Parathyroid adenoma (tissue), 2 donors: ENCODE results near the gene TUBB.

Source experiments
- H2AFZ ChIP-seq: fragments of 300-600 bp; sonication (generic); one replicate; pipeline ENCODE4 v1.7.0; 2017; ENCODE audit warnings: antibody characterized with exemption, mild to moderate bottlenecking
- H3K27ac ChIP-seq: fragments of 300-600 bp; sonication (generic); one replicate; pipeline ENCODE4 v1.7.0; 2017
- H3K27me3 ChIP-seq: fragments of 300-600 bp; sonication (generic); one replicate; pipeline ENCODE4 v1.7.0; 2017; ENCODE audit warnings: low read length; ENCODE audit not compliant: control insufficient read depth, insufficient read depth
- H3K36me3 ChIP-seq: fragments of 300-600 bp; sonication (generic); one replicate; pipeline ENCODE4 v1.7.0; 2017; ENCODE audit warnings: low read length; ENCODE audit not compliant: control insufficient read depth, insufficient read depth
- H3K4me1 ChIP-seq: fragments of 300-600 bp; sonication (generic); one replicate; pipeline ENCODE4 v1.7.0; 2017; ENCODE audit warnings: control low read depth
- H3K4me2 ChIP-seq: fragments of 300-600 bp; sonication (generic); one replicate; pipeline ENCODE4 v1.7.0; 2017; ENCODE audit warnings: low read length
- H3K4me3 ChIP-seq: fragments of 300-600 bp; sonication (generic); one replicate; pipeline ENCODE4 v1.7.0; 2017; ENCODE audit warnings: low read depth, low read length
- H3K79me2 ChIP-seq: fragments of 300-600 bp; sonication (generic); one replicate; pipeline ENCODE4 v1.7.0; 2017; ENCODE audit warnings: control low read depth
- H3K9ac ChIP-seq: fragments of 300-600 bp; sonication (generic); one replicate; pipeline ENCODE4 v1.7.0; 2017; ENCODE audit warnings: mild to moderate bottlenecking
- H3K9me3 ChIP-seq: fragments of 300-600 bp; sonication (generic); one replicate; pipeline ENCODE4 v1.7.0; 2017; ENCODE audit warnings: low read length; ENCODE audit not compliant: control insufficient read depth
- CTCF ChIP-seq: fragments of 300-600 bp; sonication (generic); IDR thresholded peaks from one replicate; pipeline ENCODE4 v1.7.0; 2017; ENCODE audit warnings: antibody characterized with exemption, mild to moderate bottlenecking
- donor health status: primary hyperparathyroidism.

The TUBB gene

DNA sequence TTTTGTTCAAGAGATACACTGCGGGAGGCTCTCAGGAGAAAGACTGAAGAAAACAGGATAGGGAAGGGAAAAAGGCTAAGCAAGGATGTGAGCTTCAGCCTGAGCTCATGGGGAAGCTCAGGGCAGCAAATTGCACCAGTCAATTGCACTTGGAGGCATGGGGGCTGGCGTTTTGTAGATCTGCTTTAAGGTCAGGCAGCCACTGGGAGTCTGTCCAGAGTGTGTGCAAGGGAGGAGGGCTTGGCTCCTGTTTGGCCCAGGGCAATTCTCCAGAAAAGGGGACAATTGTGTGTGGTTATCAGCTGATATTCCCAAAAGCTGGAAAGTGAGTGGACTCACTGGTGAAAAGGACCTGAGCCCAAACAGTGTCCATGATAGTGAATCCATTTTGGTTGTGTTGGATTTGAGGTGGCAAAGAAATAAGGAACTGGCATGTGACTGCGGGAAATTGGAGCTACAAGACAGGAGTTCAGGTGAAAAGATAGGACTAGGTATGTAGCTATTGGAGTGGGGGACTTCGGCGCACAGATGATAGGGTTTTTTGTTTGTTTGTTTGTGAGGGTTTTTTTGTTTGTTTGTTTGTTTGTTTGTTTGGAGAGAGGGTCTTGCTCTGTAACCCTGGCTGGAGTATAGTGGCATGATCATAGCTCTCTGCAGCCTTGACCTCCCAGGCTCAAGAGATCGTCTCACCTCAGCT is 46.5 kb downstream of the TUBB start:
- H3K4me3 ChIP-seq = no peak overlapping the region
- TF ChIP-seq CTCF = no peak
- H3K36me3 ChIP-seq = no peaks in the 10 kb centered on the region
- H3K9me3 ChIP-seq = no peaks in the 10 kb centered on the region
- H3K4me1 ChIP-seq = peaks cover 14% of the 10 kb centered on the region
- no peak overlapping the region for H3K9ac ChIP-seq
- no peaks in the 10 kb centered on the region for H3K79me2 ChIP-seq
- no peak overlapping the region for H2AFZ ChIP-seq
- no peak overlapping the region for H3K4me2 ChIP-seq
- H3K27me3 ChIP-seq = no peaks in the 10 kb centered on the region
- H3K27ac ChIP-seq = no peak overlapping the region

- Histone ChIP-seq H3K27ac (no peak overlapping the region), H3K79me2 (no peaks in the 10 kb centered on the region), H3K4me1 (peaks cover 14% of the 10 kb centered on the region), H3K9ac (no peak overlapping the region), H3K36me3 (no peaks in the 10 kb centered on the region), H3K27me3 (no peaks in the 10 kb centered on the region), H2AFZ (no peak overlapping the region), H3K4me3 (no peak overlapping the region), H3K9me3 (no peaks in the 10 kb centered on the region), H3K4me2 (no peak overlapping the region)
- no peak for TF ChIP-seq CTCF
Observed at GRCh38 chr6:30767158-30767943, 47.2 kb downstream of the TUBB start.

DNA sequence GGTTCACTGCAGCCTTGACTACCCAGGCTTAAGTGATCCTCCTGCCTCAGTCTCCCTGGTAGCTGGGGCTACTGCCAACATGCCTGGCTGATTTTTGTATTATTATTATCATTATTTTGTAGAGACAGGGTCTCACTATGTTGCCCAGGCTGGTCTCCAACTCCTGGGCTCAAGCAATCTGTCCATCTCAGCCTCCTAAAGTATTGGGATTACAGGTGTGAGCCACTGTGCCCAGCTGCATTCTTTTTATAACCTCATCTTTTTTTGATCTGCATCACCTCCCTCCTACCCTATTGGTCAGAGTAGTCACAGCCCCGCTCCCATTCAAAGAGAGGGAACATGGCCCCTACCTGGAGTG is 47.8 kb downstream of the TUBB start:
- H3K4me2 ChIP-seq = no peak overlapping the region
- no peaks in the 10 kb centered on the region for H3K79me2 ChIP-seq
- no peak overlapping the region for H3K9ac ChIP-seq
- H3K27ac ChIP-seq = no peak overlapping the region
- H3K36me3 ChIP-seq = no peaks in the 10 kb centered on the region
- no peak overlapping the region for H2AFZ ChIP-seq
- TF ChIP-seq CTCF = no peak
- H3K4me1 ChIP-seq = peaks cover 14% of the 10 kb centered on the region
- H3K4me3 ChIP-seq = no peak overlapping the region
- H3K9me3 ChIP-seq = no peaks in the 10 kb centered on the region
- no peaks in the 10 kb centered on the region for H3K27me3 ChIP-seq

DNA sequence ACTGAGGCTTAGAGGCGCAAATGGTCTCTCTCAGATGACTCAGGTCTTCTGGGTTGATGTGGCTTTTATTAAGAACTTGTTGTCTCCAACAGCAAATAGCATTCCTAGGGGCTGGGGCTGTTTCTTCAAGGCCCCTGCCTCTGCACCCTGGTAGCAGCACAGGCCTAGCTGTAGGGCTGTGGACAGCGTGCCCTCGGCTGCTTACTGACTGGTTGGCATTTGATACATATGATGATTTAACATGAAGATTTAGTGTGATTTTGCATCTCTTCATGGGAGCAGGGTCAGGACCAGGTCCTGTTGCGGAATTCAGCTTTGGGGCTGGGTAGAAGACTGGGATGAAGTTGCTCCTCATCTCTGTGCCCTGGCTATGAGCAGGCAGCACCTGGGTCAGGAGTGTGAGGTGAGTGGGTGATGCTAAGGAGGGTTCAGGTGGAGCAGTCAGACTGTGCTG is 48.5 kb downstream of the TUBB start:
- Histone ChIP-seq H3K36me3 (no peaks in the 10 kb centered on the region), H3K27me3 (no peaks in the 10 kb centered on the region), H3K79me2 (no peaks in the 10 kb centered on the region), H3K4me3 (no peak overlapping the region), H2AFZ (peak overlapping the region; percentile 97), H3K9me3 (no peaks in the 10 kb centered on the region), H3K4me2 (no peak overlapping the region), H3K9ac (no peak overlapping the region), H3K27ac (no peak overlapping the region), H3K4me1 (peaks cover 14% of the 10 kb centered on the region)
- TF ChIP-seq CTCF = no peak
